DMS153 (cell line): Measurements from ENCODE around the gene VIPR2.
"Not testable (repeated sequence)": the region's sequence is repeated elsewhere in the genome, so short reads cannot be mapped to it uniquely, and the experiment has no call there.

Experiments
- DNase-seq: peaks from one replicate; lab custom pipeline; 2025; lab: John Stamatoyannopoulos, UW

VIPR2 gene

GRCh38 chr7:159008417-159008816 is 136.2 kb downstream of the VIPR2 start:
- no peak for DNase-seq

GRCh38 chr7:159007996-159008389 is 136.7 kb downstream of the VIPR2 start:
- no peak for DNase-seq

GRCh38 chr7:159007364-159007995 is 137.2 kb downstream of the VIPR2 start:
- DNase-seq, result no peak

GRCh38 chr7:159006610-159007130 is 138.0 kb downstream of the VIPR2 start:
- DNase-seq, result no peak

GRCh38 chr7:159006022-159006609 is 138.6 kb downstream of the VIPR2 start:
- DNase-seq, result not testable (repeated sequence)

- DNase-seq, result no peak
These were observed 139.0 kb downstream of the VIPR2 start for GRCh38 chr7:159005618-159006017.

- no peak for DNase-seq
These were observed 140.3 kb downstream of the VIPR2 start for GRCh38 chr7:159004411-159004810.

GRCh38 chr7:159001811-159002210 is 142.9 kb downstream of the VIPR2 start:
- no peak for DNase-seq

GRCh38 chr7:159000859-159001435 is 143.7 kb downstream of the VIPR2 start:
- no peak for DNase-seq

GRCh38 chr7:159000070-159000469 is 144.6 kb downstream of the VIPR2 start:
- no peak for DNase-seq

GRCh38 chr7:158999496-158999895 is 145.2 kb downstream of the VIPR2 start:
- DNase-seq, result no peak

- not testable (repeated sequence) for DNase-seq
These were observed 146.4 kb downstream of the VIPR2 start for GRCh38 chr7:158998261-158998660.

- DNase-seq, result no peak
These were observed 147.2 kb downstream of the VIPR2 start for GRCh38 chr7:158997471-158997870.

- no peak for DNase-seq
These were observed 147.6 kb downstream of the VIPR2 start for GRCh38 chr7:158997110-158997453.

- no peak for DNase-seq
These were observed 148.2 kb downstream of the VIPR2 start for GRCh38 chr7:158996214-158997109.

- DNase-seq, result no peak
These were observed 149.2 kb downstream of the VIPR2 start for GRCh38 chr7:158995514-158995913.

GRCh38 chr7:158994687-158995086 is 150.0 kb downstream of the VIPR2 start:
- DNase-seq, result no peak

- no peak for DNase-seq
These were observed 151.1 kb downstream of the VIPR2 start for GRCh38 chr7:158993591-158993990.

- no peak for DNase-seq
These were observed 151.9 kb downstream of the VIPR2 start for GRCh38 chr7:158992759-158993158.

GRCh38 chr7:158991824-158992621 is 152.6 kb downstream of the VIPR2 start:
- DNase-seq, result no peak

GRCh38 chr7:158988996-158989395 is 155.7 kb downstream of the VIPR2 start:
- no peak for DNase-seq
